NCI-H1092 (cell line): ENCODE measurements around the gene KCNQ5.

Experiments
- DNase-seq: peaks from one replicate; lab custom pipeline; 2025; lab: John Stamatoyannopoulos, UW

KCNQ5 gene

GRCh38 chr6:73116330-73116729, 494.5 kb downstream of the KCNQ5 start:
- DNase-seq, result no peak

DNA sequence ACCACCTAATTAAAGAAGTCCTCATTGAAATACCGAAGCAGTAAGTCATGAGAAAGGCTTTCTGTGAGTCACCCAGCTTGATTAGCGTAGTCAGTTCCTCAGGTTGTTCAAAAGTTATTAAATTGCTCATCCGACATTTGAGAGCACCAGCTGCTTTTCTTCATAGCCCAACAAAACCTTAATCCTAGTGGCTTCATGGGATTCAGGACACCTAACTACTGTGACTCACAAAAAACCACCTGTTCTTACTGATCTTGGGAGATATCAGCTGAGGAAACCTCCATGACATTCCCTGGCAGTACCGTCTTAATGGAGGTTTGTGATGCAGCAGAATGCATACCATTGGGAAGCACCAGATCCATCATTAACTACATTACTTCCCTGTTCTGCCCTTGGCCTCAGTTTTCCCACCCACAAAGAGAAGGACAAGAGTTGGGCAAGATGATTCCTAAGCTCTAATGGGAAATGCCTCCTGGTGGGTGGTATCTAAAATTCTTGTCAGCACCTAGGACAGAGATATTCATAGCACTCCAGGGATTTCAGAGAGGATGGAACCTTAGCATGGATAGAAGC, 499.6 kb downstream of the KCNQ5 start:
- no peak for DNase-seq

DNA sequence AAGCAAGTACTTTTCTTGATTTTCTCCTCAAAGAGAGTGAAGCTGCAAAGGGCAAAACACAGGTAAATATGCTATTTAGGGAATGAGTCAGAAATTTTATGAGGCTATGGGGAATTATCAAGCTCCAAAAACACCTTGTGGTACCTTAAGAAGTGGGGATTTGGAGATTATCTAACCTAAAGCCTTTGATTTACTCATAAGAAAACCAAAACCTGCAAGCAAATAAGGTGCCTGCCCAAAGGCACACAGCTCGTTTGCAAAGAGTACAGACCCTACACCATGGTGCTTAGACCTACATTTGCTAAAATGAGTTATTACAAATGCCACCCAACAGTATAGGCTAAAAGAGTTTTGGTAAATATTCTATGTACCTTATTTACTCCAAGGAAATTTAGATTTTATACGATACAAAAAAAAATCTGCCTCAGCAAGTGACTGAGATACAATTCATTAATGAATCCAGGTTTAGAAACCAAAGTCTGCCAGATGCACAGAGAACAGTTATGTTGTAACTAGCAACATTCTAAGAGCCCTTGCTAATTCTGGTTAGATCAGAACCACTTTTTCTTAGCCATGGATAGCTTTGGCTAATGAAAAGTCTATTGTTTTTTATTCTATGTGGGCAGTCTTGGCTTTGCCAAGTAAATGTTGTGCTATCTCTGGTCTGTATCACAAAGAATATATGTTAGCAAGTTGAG, 501.9 kb downstream of the KCNQ5 start:
- no peak for DNase-seq

DNA sequence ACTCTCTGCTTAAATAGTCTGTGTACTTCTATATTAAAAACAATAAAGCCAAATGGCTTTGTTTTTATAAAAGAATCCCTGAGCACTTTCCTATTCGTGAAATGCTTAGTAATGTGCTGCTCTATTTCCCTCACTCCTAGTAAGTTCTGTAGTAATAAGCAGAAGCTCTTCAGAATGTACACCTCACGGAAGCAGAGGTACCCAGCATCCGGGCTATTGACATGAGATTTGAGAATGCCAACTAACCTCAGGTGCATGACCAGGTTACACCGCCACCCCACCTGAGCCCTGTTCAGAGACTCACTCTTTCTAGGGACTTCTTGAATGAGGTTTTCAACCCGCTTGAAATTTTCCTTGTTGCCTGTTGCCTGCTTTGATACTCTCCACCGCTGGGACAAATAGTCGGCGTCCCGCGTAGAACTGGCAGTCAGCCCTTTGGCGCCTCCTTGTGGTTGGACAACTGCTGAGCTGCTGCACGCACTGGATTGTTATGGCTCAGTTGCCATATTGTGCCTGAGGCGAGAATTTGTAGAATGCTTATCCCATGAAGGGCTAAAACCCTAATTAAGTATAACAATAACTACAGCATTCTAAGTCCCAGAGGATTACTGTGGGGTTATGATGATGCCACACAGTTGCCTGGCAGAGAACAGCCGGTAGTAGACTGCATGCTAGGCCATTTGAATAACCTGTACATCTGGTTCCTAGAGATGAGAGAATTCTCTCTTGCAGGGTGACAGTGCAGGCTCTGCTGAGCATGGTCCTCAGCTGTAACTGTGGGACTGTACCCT, 508.0 kb downstream of the KCNQ5 start:
- peak; percentile 23 for DNase-seq

GRCh38 chr6:73131706-73132105, 509.8 kb downstream of the KCNQ5 start:
- no peak for DNase-seq

GRCh38 chr6:73134588-73134987, 512.7 kb downstream of the KCNQ5 start:
- DNase-seq, result peak; percentile 10

DNA sequence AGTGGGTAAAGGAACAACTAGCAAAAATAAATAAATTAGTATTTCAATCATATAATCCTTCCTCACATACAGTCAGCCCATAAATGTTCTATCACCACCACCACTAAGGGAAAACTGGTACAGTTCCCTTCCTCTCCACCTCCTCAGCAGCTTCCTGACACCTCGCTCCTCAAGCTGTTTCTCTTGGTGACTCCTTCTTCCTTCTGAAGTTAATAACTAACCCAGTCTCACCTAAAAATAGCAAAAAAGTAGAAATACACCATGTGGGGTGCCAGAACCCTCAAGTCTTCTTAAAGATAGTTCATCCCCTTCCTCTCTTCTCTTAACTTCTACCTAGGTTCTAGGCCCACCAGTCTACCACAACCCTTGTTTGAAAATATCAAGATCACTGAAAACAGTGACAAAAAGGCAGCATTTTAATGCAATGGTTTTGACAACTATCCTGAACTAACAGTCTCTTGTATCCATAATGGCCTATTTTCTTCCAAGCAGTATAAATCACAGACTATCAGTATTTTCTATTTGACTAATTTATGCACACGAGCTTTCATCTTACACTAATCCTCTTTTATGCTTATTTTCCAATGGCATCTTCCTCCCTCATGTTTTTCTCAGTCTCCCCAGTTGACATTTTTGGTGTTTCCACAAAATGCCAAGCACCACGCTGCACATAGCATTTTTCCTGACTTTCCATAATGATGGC, 518.0 kb downstream of the KCNQ5 start:
- no peak for DNase-seq

- DNase-seq, result no peak
Observed at GRCh38 chr6:73143551-73143950, 521.7 kb downstream of the KCNQ5 start.

DNA sequence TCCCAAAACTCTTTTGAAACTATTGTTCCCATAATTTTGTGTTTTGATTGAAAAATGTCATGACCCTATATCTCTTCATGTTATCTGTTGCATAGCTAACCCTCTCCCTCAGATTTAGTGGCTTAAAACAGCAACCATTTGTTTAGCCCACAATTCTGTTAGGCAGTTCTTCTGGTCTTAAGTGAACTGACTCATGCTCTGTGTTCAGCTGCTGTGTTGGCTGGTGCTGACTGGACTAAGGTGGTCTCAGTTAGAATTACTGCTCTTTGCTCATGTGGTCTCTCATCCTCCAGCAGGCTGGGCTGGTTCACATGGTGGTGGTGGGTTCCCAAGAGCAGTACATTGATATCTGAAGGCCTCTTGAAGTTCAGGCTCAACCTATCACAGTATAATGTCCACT, 522.7 kb downstream of the KCNQ5 start:
- DNase-seq, result no peak

GRCh38 chr6:73145690-73146089, 523.8 kb downstream of the KCNQ5 start:
- no peak for DNase-seq

DNA sequence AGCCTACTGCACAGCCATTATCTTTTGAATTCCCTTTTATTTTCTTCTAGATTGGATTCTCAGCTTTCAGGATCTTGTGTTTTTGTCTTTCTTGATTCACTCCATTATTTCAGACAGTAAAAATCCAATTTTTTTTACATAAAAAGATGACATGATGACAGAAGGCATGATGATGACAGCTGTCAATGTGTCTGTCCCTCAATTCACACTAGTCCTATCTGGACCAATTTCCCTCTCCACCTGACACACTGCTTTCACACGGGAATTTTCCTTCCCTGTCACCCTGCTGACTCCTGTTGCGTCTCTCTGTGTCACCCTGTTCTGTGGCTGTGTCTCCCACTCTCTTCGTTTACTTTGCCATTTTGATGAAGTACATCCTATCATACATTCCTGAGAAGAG, 529.9 kb downstream of the KCNQ5 start:
- DNase-seq, result no peak

DNA sequence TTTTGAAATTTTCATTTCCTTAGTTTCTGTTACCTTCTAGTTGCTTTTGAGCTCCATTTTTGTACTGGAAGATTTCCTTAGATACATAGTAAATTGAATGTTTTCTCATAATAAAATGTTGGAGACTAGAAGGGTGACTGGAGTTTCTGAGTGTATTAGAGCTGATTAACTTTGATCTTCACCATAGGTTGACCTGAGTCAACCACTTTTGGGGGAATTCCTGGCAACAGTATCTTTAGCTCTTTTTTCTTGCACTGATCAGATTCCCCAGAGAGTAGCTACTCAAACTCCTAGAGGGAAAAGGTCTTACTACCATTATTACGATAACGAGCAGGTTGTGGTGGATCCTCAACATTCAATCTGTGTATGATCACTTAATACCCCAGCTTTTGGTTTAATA, 530.7 kb downstream of the KCNQ5 start:
- DNase-seq, result no peak

GRCh38 chr6:73152966-73153757, 531.3 kb downstream of the KCNQ5 start:
- no peak for DNase-seq

- no peak for DNase-seq
Observed at GRCh38 chr6:73156793-73157767, 535.2 kb downstream of the KCNQ5 start.

DNA sequence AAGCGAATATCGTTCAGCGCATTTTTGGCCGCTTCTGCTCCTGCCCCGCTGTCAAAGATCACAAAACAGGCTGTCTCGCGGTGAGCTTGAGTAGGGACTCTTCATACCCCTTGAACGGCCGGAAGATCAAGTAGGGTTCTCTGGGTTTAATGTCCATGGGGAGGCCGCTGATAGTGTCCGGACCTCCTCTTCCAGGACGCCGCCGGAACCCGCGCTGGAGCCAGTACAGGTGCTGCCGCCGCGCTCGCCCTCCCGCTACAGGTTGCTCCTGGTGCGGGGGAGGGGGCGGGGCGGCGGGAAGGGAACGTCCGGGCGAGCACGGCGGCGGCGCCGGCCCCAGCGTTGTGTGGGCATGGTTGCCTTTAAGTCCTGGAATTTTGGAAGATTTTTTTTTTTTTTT, 536.0 kb downstream of the KCNQ5 start:
- DNase-seq, result no peak

DNA sequence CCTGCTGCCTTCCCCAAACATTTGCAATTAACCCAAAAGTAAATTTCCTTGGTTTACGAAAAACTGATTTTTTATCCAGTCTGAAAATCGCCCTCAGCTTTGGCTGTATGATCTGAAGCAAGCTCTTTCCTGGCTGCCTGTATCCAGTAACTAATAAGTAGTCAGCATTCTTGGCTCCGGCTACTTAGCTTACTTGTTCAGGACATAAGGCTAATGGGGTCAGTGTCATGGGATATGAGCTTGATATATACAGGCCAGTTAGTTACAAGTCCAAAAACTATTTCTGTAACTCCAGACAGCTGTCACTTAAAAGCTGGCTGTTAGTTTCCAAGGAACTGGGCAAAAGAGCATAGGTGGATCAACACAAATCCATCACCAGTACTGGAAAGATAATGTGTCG, 547.2 kb downstream of the KCNQ5 start:
- DNase-seq, result no peak

GRCh38 chr6:73169633-73170032, 547.8 kb downstream of the KCNQ5 start:
- DNase-seq, result no peak

- no peak for DNase-seq
Observed at GRCh38 chr6:73174646-73175045, 552.8 kb downstream of the KCNQ5 start.

DNA sequence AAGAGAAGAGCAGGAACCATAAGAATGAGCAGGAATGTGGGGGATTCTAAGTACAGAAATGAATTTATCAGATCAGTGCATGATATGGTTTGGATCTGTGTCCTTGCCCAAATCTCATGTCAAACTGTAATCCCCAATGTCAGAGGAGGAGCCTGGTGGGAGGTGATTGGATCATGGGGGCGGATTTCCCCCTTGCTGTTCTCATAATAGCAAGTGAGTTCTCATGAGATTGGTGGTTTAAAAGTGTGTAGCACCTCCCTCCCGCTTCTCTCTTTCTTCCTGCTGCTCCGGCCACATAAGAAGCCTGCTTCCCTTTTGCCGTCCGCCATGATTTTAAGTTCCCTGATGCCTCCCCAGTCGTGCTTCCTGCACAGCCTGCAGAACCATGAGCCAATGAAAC, 554.2 kb downstream of the KCNQ5 start:
- no peak for DNase-seq

DNA sequence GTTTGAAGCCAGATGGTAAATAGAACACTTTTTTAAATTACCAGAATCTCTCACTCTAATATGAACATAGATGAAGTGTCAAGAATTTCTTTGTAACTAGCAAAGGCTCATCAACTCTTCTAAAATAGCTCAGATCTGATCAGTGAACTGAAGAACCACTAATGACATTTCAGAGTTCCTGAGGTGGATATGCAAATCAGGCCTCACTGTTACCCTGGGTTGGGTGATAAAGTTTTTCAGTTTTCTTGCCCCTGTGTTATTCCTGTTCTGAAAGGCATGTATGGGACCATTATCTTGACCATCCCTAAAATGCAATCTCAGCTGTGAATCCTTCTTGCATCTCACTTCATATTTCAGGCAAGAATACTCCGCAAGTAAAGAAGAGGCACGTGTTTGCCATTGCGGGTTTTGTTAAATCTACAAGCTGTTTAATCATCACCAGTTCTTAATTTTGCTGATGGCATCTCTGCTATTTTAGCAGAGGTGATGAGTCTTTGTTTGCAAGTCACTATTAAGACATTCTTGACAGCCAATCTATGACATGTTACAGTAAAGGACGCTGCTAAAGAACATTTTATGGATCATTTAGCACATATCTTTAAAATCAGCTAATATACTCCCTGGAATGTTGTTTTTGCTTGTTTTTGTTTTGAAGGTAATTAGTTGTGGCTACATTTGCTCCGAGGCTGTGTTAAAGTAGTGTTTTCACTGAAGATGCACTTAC, 555.5 kb downstream of the KCNQ5 start:
- no peak for DNase-seq
